HG03095 (cell line): ENCODE measurements around the gene EML4.
"Not testable (repeated sequence)": the region's sequence is repeated elsewhere in the genome, so short reads cannot be mapped to it uniquely, and the experiment has no call there.

Experiments used
- ATAC-seq: cut with Tn5 transposase; IDR thresholded peaks from one replicate; pipeline ENCODE4 v1.9.1; 2021; ENCODE audit warnings: moderate library complexity; ENCODE audit not compliant: unreplicated experiment

The EML4 gene, protein sequence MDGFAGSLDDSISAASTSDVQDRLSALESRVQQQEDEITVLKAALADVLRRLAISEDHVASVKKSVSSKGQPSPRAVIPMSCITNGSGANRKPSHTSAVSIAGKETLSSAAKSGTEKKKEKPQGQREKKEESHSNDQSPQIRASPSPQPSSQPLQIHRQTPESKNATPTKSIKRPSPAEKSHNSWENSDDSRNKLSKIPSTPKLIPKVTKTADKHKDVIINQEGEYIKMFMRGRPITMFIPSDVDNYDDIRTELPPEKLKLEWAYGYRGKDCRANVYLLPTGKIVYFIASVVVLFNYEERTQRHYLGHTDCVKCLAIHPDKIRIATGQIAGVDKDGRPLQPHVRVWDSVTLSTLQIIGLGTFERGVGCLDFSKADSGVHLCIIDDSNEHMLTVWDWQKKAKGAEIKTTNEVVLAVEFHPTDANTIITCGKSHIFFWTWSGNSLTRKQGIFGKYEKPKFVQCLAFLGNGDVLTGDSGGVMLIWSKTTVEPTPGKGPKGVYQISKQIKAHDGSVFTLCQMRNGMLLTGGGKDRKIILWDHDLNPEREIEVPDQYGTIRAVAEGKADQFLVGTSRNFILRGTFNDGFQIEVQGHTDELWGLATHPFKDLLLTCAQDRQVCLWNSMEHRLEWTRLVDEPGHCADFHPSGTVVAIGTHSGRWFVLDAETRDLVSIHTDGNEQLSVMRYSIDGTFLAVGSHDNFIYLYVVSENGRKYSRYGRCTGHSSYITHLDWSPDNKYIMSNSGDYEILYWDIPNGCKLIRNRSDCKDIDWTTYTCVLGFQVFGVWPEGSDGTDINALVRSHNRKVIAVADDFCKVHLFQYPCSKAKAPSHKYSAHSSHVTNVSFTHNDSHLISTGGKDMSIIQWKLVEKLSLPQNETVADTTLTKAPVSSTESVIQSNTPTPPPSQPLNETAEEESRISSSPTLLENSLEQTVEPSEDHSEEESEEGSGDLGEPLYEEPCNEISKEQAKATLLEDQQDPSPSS

DNA sequence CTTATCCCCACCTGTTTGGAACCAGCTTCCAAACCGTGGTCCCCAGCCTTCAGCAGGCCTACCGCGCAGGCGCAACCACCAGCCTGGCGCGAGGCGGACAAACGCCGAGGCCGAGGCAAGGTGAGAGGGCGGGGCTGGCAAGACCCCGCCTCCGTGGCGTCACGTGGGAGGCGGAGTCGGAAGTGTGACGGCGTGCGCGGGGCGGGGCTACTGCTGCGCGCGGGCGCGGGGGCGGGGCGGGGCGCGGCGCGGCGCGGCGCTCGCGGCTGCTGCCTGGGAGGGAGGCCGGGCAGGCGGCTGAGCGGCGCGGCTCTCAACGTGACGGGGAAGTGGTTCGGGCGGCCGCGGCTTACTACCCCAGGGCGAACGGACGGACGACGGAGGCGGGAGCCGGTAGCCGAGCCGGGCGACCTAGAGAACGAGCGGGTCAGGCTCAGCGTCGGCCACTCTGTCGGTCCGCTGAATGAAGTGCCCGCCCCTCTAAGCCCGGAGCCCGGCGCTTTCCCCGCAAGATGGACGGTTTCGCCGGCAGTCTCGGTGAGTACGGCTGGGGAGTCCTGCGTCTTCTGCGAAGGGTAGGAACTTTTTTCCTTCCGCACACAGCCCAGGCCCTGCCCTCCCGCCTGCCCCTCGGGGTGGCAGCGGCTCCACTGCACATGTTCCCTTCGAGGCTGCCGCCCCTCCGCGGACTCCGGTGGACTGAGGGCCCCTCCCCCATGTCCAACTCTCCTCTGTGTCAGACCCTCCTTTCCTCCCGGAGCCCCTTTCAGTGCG is at the start of gene EML4:
EML4 (plus strand) TSS at position 254 of the 774 bp plus-strand sequence; CDS start at position 513, 259 bp downstream.
- ATAC-seq = peak; percentile 72

DNA sequence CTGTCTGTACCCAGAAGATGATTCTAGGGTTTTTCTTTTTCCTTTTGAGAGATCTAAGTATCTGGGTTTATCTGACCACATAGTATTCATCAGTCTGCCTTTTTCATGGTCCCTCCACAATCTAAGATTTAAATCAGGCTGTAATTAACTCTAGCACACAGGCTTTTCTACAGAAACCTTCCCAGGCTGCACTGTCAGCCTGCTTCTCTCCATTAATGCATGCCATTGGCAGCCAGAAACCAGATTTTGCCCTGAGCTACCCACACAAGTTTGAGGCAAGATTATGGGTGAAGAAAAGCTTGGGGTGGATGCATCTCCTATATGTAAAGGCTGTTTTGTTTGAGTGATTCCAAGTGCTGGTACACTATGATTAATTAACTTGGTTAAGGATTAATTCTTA is 45.7 kb upstream of the EML4 start:
- no peak for ATAC-seq

DNA sequence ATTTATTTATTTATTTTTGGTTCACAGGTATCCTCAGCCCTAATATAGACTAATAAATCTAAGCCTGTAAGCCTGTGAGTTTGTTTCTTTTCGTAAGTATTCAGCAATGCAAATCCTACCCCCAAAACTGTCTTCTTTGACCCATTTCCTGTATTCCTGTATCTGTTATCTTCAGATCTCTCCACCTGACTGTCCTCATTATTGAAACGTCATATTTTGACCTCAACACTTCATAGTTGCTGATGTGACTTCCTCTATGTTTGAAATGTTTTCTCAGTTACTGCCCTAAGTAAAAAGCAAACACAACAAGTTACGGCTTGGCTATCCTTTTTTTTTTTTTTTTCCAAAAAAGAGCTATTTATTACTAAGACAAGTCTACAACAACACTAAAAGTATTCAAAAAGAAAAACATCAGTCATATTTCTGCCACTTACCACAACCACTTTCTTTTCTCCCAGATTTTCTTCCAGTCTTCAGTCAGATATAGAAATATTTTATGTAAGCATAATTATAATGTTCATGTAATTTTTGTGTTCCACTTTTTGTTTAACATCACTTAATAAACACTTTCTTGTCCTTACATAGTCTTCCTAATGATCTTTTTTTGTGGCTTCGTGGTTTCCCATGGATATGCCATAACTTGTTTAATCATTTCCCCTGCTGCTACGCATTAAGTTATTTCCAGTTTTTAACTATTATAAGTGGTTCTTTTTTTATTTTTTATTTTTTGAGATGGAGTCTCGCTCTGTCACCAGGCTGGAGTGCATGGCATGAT is 45.0 kb upstream of the EML4 start:
- ATAC-seq = peak; percentile 54

DNA sequence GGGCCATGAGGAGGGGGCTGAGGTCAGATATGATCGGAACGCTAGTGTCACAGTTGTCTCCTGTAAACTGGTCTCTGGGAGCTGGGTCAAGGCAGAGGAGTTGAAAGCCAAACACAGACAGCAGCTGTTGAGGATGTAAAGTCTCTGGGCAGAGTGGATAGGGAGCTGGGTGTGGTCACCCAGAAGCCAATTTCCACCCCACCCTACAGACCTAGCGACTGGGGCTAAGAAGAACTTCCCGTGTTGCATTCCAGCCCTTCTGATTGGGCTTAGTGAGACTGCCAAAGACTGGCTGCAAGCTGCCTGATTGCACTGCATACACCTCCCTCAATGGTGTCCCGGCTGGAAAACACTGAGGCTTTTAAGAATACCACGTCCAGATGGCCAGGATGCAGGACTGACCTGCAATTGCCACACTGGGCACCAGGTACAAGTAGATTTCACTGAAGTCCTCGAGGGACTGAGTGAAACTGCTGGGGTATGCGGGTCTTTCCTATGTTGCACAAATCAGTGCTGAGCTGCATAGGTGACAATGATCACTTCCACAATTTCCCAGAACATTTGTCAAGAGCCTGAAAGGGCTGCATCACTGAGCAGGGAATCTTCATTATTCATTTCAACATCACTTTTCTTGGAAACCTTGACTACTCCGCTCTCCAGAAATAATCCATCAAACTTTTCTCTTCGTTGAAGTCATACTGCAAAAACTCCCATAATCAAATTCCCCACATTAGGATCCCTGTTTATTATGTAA is 43.1 kb upstream of the EML4 start:
- no peak for ATAC-seq

DNA sequence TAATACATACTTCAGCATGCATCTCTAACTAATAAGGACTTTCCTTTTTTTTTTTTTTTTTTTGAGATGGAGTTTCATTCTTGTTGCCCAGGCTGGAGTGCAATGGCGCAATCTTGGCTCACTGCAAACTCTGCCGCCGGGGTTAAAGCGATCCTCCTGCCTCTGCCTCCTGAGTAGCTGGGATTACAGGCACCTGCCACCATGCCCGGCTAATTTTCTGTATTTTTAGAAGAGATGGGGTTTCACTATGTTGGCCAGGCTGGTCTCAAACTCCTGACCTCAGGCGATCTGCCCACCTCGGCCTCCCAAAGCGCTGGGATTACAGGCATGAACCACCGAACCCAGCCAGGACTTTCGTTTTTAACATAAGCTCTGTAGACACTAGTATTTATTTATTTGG is 42.3 kb upstream of the EML4 start:
- ATAC-seq = peak; percentile 1

DNA sequence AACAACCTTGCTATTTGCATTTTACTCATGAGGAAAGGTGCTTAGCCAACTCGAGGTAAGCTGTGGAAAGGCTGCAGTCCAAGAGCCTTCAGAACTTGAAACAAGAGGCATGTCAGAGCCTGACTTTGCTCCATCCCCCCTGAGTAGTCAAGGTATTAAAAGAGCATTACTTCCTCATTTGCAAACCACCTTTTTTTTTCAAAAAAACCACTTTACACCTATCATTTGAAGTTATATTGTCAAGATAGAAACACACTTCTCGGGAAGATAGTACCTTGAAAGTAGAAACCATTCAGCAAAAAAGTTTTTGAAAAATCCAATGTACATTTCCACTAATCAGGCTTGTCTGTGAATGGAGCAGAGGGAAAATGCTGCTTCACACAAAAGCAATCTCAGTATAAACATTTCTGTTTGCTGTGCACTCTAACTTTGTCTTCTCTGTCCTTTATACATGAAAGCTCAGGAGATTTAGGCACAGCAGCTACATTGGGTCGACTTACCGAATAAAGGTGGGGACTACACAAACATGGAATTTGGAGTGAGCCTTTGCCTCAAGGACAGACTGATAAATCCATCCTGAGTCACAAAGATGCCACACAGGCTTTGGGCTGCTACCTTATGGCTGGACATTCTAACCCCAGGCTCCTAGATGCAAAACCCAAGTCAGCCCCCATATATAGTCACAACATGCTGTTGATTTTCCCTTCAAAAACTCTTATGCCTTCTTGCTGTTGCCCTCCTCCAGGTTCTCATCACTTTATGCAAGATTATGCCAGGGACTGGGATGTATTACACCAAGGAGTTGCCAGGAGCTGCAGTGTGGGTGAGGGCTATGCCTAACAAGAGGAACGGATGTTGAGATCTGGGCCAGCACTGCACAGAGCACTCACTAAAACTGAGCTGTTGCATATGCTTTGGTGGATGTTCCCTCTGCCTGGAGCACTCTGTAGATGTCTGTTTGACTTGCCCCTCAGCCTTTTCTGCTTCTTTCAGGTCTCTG is 41.4 kb upstream of the EML4 start:
- ATAC-seq = peak; percentile 71

DNA sequence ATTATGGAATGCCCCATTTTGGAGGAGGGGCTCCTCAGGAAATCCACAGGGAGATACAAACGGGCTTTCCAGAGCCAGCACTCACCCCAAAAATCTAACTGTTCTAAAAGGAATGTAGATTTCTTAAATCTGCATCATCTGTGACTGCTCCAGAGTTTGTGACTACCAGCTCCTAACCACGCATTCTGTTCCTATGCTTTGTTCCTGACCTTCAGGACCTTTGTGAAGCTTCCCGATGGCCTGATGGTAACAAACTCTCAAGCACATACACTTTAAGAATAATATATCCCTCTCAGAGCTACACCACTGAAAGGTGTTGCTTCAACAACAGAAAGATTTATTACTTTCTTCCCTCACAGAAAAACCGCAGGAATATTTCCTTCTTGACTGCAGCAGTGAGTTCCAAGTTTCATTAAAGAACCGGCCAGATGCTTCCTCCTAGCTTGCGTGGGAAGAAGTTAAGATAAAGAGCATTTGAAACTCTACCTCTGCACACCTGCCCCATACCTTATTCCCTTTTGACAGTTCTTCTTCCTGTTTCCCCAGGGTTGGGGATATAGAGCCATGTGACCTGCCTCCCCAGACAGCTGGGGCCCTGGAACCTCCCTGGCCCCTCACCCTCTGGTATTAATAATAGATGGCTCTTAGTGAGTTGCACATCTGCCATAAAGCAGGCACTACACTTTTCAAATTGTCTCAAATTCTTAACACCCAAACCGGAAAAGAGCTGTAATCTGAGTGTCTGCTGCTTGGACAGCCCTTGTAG is 40.2 kb upstream of the EML4 start:
- ATAC-seq = peak; percentile 19

DNA sequence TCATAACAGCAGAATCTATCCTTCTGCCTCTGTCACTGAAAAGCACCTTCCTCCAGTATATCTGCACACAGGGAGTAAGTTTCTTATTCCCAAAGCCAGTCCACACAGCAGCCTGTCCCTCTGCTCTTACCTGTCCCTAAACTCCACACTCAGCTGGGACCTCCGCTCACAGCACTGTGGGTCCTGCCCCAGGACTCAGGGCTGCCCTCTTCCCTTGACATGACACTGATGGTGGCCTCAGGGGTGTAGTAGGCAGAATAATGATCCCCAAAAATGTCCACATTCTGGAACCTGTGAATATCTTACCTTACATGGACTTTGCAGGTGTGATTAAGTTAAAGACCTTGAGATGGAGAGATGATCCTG is 39.7 kb upstream of the EML4 start:
- no peak for ATAC-seq

DNA sequence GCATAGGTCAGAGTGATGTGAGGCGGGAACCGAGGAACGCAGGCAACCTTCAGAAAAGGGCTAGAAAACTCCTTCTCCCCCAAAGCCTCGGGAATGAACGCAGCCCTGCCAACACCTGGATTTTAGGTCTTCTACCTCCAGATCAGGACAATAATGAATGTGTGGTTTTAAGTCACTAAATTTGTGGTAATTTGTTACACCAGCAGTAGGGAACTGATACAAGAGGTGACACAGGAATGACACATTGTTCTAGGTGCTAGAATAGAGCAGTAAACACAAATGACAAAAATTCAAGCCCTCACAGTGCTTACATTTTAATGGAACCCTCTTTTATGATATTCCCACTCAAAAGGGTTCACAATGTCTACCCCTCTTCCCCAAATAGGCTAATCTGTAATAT is 39.2 kb upstream of the EML4 start:
- no peak for ATAC-seq

DNA sequence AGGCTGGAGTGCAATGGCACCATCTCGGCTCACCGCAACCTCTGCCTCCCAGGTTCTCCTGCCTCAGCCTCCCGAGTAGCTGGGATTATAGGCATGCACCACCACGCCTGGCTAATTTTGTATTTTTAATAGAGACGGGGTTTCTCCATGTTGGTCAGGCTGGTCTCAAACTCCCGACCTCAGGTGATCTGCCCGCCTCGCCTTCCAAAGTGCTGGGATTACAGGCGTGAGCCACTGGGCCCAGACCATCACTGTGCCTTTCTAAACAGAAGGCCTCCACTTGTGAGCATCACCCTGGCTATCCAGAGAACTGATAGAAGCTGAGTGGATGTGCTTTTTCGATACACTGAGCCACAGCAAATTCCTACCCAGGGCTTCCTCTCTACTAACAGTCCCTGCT is 38.3 kb upstream of the EML4 start:
- ATAC-seq = not testable (repeated sequence)

DNA sequence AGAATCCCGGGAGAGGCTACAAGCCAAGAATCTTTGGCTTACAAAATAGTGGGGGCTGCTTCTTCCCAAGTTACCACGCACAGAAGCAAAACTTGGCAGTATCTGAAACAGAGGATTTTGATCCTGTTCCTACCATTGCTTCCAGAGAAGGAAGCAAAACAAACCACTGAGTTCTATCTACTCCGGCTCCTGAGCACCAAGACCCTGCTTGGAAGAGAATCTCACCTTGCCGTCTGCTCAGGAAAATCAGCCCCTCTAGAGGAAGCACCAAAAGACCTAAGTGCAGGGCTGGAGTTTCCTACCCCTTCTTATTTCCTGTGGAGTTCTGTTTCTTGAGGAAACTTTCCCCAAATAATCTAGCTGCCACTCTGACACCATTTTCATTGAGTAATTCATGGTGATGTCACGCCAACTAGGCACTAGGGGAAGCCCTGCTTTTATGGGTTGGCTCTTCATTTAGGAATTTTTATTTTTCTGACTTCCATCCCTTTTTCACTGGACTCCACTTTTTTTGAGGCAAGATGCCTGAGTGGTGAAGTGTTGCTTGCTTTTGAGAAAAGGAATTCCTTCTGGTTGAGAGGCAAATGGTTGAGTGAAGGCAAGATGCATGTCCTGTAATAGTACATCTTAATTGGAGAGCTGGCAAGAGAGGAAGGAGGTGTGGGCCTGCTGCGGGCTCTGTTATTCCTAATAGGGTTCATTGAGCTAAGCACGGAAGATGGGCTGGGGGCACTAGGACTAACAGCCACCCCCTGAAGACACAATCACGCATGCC is 36.8 kb upstream of the EML4 start:
- no peak for ATAC-seq

DNA sequence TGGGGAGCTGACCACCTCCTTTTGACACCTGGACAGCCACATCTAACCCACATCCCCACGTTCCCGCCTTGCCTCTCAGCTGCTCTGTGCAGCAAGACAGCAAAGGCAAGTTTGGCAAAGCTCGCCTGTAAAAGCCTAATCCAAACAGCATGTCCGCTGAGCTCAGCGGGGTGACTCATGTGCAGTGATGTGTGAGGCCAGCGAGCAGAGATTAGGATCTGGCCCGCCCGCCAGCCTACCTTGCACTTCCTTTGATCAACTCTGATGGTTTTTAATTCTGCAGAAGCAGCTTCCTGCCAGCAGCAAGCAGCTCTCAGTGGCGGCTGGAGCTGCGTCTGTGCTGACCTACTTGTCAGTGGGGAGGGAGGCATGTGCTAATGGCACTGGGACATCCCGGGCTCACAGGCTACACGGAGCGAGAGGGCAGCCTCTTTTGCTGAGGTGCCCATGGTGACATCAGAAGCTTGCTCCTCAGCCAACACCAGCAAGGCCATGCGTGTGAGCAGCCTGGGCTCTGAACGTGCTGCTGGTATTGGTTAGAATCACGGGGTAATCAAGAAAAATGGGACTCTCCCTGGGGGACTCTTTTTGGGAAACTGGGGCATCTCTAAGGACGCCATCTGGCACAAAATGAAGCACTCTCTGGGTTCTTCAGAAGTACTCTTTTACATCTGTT is 36.0 kb upstream of the EML4 start:
- peak; percentile 70 for ATAC-seq

DNA sequence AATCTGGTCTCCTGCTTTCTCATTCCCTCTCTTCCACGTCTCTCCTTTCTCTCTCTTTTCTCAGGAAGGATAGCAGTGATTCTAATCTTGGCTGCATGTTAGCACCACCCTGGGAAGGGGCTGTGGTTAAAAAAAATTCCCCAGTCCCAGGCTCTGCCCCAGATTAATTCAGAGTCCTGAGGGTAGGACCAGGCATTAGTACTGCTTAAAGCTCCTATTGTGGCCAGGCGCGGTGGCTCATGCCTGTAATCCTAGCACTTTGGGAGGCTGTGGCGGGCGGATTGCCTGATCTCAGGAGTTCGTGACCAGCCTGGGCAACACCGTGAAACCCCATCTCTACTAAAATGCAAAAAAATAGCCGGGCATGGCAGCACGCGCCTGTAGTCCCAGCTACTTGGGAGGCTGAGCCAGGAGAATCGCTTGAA is 35.4 kb upstream of the EML4 start:
- ATAC-seq = no peak

DNA sequence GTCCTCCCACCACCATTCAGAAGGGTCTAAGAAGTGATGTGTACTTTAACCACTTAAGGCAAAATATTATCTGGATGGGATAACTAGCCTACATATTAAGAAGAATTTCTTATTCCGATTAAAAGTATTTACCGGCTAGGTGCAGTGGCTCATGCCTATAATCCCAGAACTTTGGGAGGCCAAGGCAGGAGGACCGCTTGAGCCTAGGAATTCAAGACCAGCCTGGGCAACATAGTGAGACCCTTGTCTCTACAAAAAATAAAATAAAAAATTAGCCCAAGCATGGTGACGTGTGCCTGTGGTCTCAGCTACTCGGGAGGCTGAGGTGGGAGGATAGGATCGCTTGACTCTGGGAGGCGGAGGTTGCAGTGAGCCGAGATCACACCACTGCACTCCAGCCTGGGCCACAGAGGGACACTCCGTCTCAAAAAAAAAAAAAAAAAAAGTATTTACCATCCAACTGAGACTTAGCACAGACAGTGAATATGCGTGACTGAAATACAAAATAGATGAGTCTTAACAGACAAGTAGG is 34.7 kb upstream of the EML4 start:
- not testable (repeated sequence) for ATAC-seq

DNA sequence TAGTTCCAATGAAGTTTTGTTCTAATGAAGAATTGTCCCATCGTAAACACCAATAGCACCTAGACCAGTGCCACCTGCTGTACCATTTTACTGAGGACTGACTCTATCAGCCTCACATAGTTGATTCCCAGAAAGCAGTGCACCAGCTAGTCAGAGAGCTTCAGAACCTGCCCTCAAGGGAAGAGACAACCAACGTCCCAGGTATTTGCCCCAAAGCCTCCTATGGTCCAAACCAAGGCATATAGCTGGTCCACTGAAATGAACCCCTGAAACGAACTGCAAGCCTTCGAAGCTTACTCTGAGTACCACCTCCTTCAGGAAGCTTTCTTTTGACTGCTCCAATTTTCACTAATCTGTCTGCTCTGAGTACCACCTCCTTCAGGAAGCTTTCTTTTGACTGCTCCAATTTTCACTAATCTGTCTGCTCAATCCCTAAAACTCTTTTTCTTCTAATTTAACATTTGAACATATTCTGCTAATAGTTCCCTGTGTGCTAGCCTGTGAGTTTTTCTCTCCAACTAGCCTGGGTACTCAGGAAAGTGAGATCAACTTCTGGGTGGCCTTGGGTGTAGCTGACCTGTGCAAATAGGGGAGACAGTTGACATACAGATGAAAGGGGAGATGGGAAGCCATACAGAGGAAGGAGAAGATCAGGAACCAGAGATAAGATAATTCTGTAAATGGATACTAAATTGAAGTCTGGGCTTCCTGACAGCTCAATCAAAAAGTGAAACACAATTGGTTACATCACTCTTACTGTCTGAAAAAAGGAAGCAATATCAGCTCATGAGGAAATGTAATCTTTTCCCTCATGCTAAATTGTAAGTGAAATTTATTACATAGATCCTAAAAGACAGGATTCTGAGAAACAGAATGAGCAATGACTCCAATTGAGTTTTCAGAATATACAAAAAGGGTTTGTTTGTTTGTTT is 33.5 kb upstream of the EML4 start:
- ATAC-seq = no peak
